Measurements from ENCODE around the gene CCDC171. TPM values are rescaled to one million over a fixed set of nuclear protein-coding genes. Genes with fewer than 3 reads are reported as not detected.

CCDC171 gene
- total RNA-seq, 2 donors from 2014 or later, result 4.3 to 6.4 TPM

- Histone ChIP-seq H3K9me3 (no peaks in the 10 kb centered on the region), H3K36me3 (no peaks in the 10 kb centered on the region), H3K4me3 (no peak overlapping the region), H3K27ac (no peak overlapping the region), H3K27me3 (replicated peaks; ENCODE audit: insufficient read depth) (no peaks in the 10 kb centered on the region), H3K4me1 (ENCODE audit: control insufficient read depth in 1 of 2, low read depth in 2 of 2) (peaks cover 5 to 11% of the 10 kb centered on the region in 2 donors)
- ATAC-seq (ENCODE audit: insufficient number of reproducible peaks, low FRiP score, low read depth) (no peak), DNase-seq (ENCODE audit: low spot score) (no peak)
- TF ChIP-seq CTCF (IDR thresholded peaks at IDR 0.05), result no peak
Measured at GRCh38 chr9:15724016-15724415, 171.2 kb downstream of the CCDC171 start.

GRCh38 chr9:15724612-15725011, 171.8 kb downstream of the CCDC171 start:
- H3K27me3 ChIP-seq (replicated peaks; ENCODE audit: insufficient read depth), result no peaks in the 10 kb centered on the region
- no peaks in the 10 kb centered on the region for H3K9me3 ChIP-seq
- H3K4me3 ChIP-seq, result no peak overlapping the region
- ATAC-seq (ENCODE audit: insufficient number of reproducible peaks, low FRiP score, low read depth) (no peak), DNase-seq (ENCODE audit: low spot score) (no peak)
- H3K36me3 ChIP-seq, result no peaks in the 10 kb centered on the region
- no peak overlapping the region for H3K27ac ChIP-seq
- peaks cover 5 to 11% of the 10 kb centered on the region in 2 donors for H3K4me1 ChIP-seq (ENCODE audit: control insufficient read depth in 1 of 2, low read depth in 2 of 2)
- TF ChIP-seq CTCF (IDR thresholded peaks at IDR 0.05), result no peak

- DNase-seq (ENCODE audit: low spot score) (no peak), ATAC-seq (ENCODE audit: insufficient number of reproducible peaks, low FRiP score, low read depth) (no peak)
- Histone ChIP-seq H3K4me1 (ENCODE audit: control insufficient read depth in 1 of 2, low read depth in 2 of 2) (peaks cover 5 to 11% of the 10 kb centered on the region in 2 donors), H3K9me3 (no peaks in the 10 kb centered on the region), H3K27me3 (replicated peaks; ENCODE audit: insufficient read depth) (no peaks in the 10 kb centered on the region), H3K36me3 (no peaks in the 10 kb centered on the region), H3K27ac (no peak overlapping the region), H3K4me3 (no peak overlapping the region)
- TF ChIP-seq CTCF (IDR thresholded peaks at IDR 0.05), result no peak
Measured at GRCh38 chr9:15725953-15726352, 173.1 kb downstream of the CCDC171 start.

GRCh38 chr9:15729507-15729906, 176.7 kb downstream of the CCDC171 start:
- ATAC-seq (ENCODE audit: insufficient number of reproducible peaks, low FRiP score, low read depth), result no peak
- no peaks in the 10 kb centered on the region for H3K9me3 ChIP-seq
- DNase-seq (ENCODE audit: low spot score), result no peak
- no peak for TF ChIP-seq CTCF (IDR thresholded peaks at IDR 0.05)
- H3K27me3 ChIP-seq (replicated peaks; ENCODE audit: insufficient read depth), result no peaks in the 10 kb centered on the region
- H3K27ac ChIP-seq, result no peak overlapping the region
- H3K36me3 ChIP-seq, result no peaks in the 10 kb centered on the region
- H3K4me1 ChIP-seq (ENCODE audit: control insufficient read depth in 1 of 2, low read depth in 2 of 2), result peaks cover 0 to 3% of the 10 kb centered on the region in 2 donors
- H3K4me3 ChIP-seq, result no peak overlapping the region

GRCh38 chr9:15735083-15735857, 182.4 kb downstream of the CCDC171 start:
- no peak for ATAC-seq (ENCODE audit: insufficient number of reproducible peaks, low FRiP score, low read depth)

More at GRCh38 chr9:15735083-15735857, 182.4 kb downstream of the CCDC171 start:
- Histone ChIP-seq H3K27me3 (replicated peaks; ENCODE audit: insufficient read depth) (no peaks in the 10 kb centered on the region), H3K9me3 (no peaks in the 10 kb centered on the region), H3K36me3 (no peaks in the 10 kb centered on the region), H3K4me1 (ENCODE audit: control insufficient read depth in 1 of 2, low read depth in 2 of 2) (peaks cover 5 to 21% of the 10 kb centered on the region in 2 donors), H3K27ac (no peak overlapping the region), H3K4me3 (no peak overlapping the region)
- no peak for DNase-seq (ENCODE audit: low spot score)
- TF ChIP-seq CTCF (IDR thresholded peaks at IDR 0.05), result no peak
